Activated T-cell treated with anti-CD3 and anti-CD28 coated beads, Interleukin-2, amount 50 U/mL, for 24 hours (primary cell): ENCODE data around the gene FAM174C.
"Not testable (repeated sequence)": the region's sequence is repeated elsewhere in the genome, so short reads cannot be mapped to it uniquely, and the experiment has no call there.

Experiments
- DNase-seq: peaks from one replicate; pipeline ENCODE4 v3.0.0-alpha.2; 2020
- H3K27ac Mint-ChIP-seq: 2 replicates; pipeline ENCODE4 v1.8.0; 2020; ENCODE audit warnings: mild to moderate bottlenecking, mixed read lengths
- H3K27me3 Mint-ChIP-seq: 2 replicates; pipeline ENCODE4 v1.8.0; 2020; ENCODE audit warnings: mixed read lengths
- H3K36me3 Mint-ChIP-seq: 2 replicates; pipeline ENCODE4 v1.8.0; 2020; ENCODE audit warnings: low read depth, mixed read lengths
- H3K4me1 Mint-ChIP-seq: 2 replicates; pipeline ENCODE4 v1.8.0; 2020; ENCODE audit warnings: low read depth, mixed read lengths
- H3K4me3 Mint-ChIP-seq: 2 replicates; pipeline ENCODE4 v1.8.0; 2020; ENCODE audit warnings: mild to moderate bottlenecking, moderate library complexity, mixed read lengths
- H3K9me3 Mint-ChIP-seq: 2 replicates; pipeline ENCODE4 v1.8.0; 2020; ENCODE audit warnings: mixed read lengths

FAM174C gene

GRCh38 chr19:1243768-1244692, 31.3 kb upstream of the FAM174C start:
- peak; percentile 93 for DNase-seq
- Mint-ChIP-seq H3K9me3 (no peaks in the 10 kb centered on the region), H3K27me3 (peaks cover 5% of the 10 kb centered on the region), H3K27ac (peak overlapping the region; percentile 92), H3K4me3 (peak overlapping the region; percentile 94), H3K36me3 (peaks cover 39% of the 10 kb centered on the region), H3K4me1 (peaks cover 53% of the 10 kb centered on the region)

DNA sequence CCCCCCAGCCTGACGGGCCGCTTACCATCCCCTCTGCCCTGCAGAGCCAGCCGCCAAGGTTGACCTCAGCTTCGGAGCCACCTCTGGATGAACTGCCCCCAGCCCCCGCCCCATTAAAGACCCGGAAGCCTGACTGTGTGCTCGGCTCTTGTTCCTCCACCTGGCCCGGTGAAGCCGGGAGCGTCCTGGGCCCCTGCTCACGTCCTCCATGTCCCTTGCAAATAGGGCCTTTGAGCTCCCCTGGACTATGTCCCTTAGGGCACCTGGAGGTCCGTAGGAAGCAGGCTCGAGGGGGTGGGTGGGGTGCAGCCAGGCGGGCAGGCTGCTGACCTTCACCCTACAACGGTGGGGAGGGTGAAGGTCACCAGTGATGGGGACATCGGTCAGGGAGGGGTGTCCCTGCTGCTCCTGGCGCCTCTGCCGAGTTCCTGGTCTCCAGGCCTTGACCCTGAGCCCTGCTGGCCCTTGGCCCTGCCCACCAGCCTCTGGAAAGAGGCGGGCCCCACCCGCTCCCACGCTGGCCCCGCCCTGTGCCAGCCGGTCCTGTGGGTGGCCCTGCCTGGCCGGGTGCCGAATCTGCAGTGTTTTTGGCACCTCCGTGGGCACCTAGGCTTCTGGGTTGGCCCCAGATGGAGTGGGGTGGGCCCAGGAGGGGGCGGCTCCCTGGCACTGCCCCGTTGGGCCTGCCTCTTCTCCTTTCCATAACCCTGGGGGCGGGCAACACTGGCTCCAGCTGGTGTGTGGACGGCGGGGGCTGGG, 30.5 kb upstream of the FAM174C start:
- Mint-ChIP-seq H3K27ac (peak overlapping the region; percentile 92), H3K4me3 (peak overlapping the region; percentile 74)
- DNase-seq: peak; percentile 51

DNA sequence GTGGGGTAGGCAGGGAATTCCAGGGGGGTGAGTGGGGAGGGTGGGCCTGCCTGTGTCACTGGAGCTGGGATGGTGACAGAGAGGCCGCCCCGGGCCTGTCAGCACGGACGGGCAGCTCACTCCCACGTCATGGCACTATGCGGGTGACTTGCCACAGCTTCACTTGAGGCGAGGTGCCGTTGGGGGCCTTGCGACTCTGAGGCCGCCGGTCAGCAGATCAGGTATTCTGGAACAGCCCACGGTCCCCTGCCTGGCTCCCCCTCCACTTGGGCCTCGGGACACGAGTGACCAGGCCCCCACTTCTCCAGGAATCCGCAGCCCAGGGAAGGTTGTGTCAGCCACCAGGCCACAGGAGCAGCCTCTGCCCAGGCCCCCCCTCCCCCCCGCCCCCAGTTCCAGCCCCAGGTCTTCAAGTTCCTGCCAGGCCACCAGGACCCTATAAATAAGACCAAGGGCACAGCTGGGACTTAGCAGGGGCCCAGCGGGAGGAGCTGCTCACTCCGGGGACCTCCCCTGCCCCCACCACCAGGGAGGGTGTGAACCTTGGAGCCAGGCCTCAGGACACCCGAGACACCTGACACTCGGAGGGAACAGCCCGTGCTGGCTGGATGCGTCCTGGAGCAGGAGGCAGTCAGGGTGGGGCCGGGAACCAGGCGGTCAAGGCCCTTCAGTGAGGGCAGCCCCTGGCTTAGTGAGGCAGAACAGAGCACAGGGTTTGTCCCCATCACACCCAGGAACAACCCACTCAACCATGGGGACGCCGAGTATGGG, 29.7 kb upstream of the FAM174C start:
- Mint-ChIP-seq H3K36me3 (peaks cover 41% of the 10 kb centered on the region), H3K4me1 (peaks cover 41% of the 10 kb centered on the region), H3K27ac (peak overlapping the region; percentile 14), H3K9me3 (no peaks in the 10 kb centered on the region), H3K27me3 (no peaks in the 10 kb centered on the region), H3K4me3 (no peak overlapping the region)
- peak; percentile 42 for DNase-seq

More for the DNA sequence above, 30.5 kb upstream of the FAM174C start:
- Mint-ChIP-seq H3K27me3 (no peaks in the 10 kb centered on the region), H3K36me3 (peaks cover 41% of the 10 kb centered on the region), H3K9me3 (no peaks in the 10 kb centered on the region), H3K4me1 (peaks cover 45% of the 10 kb centered on the region)

DNA sequence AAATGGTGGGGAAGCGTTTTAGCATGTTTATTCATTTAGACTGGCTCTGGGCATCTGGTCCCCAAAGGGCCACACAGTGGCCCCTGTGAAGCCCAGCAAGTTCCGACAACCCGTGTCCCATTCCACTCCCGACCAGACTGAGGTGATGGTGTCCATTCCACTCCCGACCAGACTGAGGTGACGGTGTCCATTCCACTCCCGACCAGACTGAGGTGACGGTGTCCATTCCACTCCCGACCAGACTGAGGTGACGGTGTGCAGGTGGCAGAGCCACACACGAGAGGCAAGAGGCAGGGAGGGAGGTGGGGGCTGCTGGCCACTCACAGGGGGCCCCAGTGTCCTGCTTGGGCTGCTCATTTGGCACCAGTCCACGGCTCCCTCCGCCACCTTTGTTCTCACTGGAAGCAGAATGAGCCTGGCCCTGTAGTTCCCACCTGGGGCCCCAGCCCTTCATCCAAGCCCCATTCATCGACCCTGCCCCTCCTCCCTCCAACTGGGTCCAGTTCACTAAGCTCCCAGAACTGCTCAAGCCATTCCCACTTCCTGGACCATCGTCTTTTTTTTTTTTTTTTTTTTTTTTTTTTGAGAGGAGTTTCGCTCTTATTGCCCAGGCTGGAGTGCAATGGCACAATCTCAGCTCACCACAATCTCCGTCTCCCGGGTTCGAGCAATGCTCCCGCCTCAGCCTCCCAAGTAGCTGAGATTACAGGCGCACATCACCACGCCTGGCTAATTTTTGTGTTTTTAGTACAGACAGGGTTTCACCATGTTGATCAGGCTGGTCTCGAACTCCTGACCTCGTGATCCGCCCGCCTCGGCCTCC, 28.9 kb upstream of the FAM174C start:
- H3K9me3 Mint-ChIP-seq, H3K27me3 Mint-ChIP-seq: not testable (repeated sequence)
- Mint-ChIP-seq H3K4me1 (peaks cover 33% of the 10 kb centered on the region), H3K36me3 (peaks cover 46% of the 10 kb centered on the region), H3K27ac (peak overlapping the region; percentile 69), H3K4me3 (peak overlapping the region; percentile 56)
- DNase-seq: peak; percentile 45

DNA sequence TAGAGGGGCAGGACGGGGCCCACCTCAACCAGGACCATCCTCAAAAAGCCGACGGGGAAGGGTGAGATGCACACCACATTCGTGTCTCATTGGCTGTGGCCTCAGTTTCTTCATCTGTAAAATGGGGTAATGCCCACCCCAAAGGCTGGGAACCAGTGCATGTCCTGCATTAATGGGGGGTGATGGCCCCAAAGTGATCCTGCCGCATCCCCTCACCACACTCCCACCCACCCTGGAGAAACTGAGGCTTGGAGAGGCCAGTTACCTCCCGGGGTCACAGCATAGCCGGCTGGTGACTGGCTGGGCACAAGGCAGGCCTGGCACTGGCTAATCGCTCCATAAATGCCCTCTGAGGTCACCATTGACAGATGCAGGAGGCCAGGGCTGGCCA, 27.6 kb upstream of the FAM174C start:
- Mint-ChIP-seq H3K27ac (peak overlapping the region; percentile 77), H3K9me3 (no peaks in the 10 kb centered on the region), H3K4me1 (peaks cover 25% of the 10 kb centered on the region), H3K4me3 (peak overlapping the region; percentile 79), H3K27me3 (no peaks in the 10 kb centered on the region), H3K36me3 (peaks cover 46% of the 10 kb centered on the region)
- no peak for DNase-seq

GRCh38 chr19:1248139-1248785, 27.1 kb upstream of the FAM174C start, which contains the start of gene MIDN:
Gene MIDN (plus strand): TSS chr19:1248583. CDS start chr19:1250297, 1,714 bp downstream.
- Mint-ChIP-seq H3K9me3 (no peaks in the 10 kb centered on the region), H3K4me3 (peak within 1 kb of the TSS; percentile 79), H3K27ac (peak within 1 kb of the TSS; percentile 94), H3K36me3 (peaks cover 42% of the 10 kb centered on the region), H3K4me1 (peaks cover 21% of the 10 kb centered on the region), H3K27me3 (no peaks in the 10 kb centered on the region)
- DNase-seq: peak; percentile 85

DNA sequence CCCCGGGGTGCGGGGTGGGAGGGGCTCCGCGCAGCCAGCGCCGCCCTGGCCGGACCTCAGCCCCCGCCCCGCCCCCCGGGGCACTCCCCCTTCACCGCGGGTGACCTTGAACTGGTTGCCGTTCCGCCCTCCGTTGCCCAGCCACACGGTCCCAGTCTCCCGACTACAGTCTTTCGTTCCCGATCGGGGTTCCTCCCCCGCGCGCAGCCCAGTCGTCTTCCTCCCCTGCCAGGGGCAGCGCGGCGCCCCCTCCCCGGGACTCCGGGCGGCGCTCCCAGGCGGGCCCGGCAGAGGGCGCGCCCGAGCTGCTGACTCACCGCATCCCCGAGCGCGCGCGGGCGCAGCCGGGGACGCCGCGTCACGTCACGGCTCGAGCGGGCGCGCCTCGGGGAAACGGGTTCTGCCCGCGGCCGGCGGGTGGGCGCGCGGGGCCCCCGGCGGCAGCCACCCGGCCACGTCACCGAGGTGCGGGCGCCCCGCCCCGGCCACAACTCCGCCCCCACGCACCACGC, 26.5 kb upstream of the FAM174C start:
- DNase-seq: peak; percentile 92
- Mint-ChIP-seq H3K4me1 (peaks cover 21% of the 10 kb centered on the region), H3K36me3 (peaks cover 42% of the 10 kb centered on the region), H3K27me3 (no peaks in the 10 kb centered on the region), H3K4me3 (peak overlapping the region; percentile 79), H3K27ac (peak overlapping the region; percentile 94), H3K9me3 (no peaks in the 10 kb centered on the region)

- peaks cover 20% of the 10 kb centered on the region for H3K4me1 Mint-ChIP-seq
- peak overlapping the region; percentile 86 for H3K27ac Mint-ChIP-seq
- peak overlapping the region; percentile 78 for H3K4me3 Mint-ChIP-seq
- DNase-seq: peak; percentile 95
- no peaks in the 10 kb centered on the region for H3K9me3 Mint-ChIP-seq
- peaks cover 42% of the 10 kb centered on the region for H3K36me3 Mint-ChIP-seq
- no peaks in the 10 kb centered on the region for H3K27me3 Mint-ChIP-seq
These were observed 25.9 kb upstream of the FAM174C start for GRCh38 chr19:1249298-1249989.

GRCh38 chr19:1249990-1250436, 25.3 kb upstream of the FAM174C start:
- no peaks in the 10 kb centered on the region for H3K27me3 Mint-ChIP-seq
- H3K9me3 Mint-ChIP-seq: no peaks in the 10 kb centered on the region
- peak overlapping the region; percentile 86 for H3K27ac Mint-ChIP-seq
- no peak for DNase-seq
- H3K4me1 Mint-ChIP-seq: peaks cover 21% of the 10 kb centered on the region
- peaks cover 43% of the 10 kb centered on the region for H3K36me3 Mint-ChIP-seq
- H3K4me3 Mint-ChIP-seq: peak overlapping the region; percentile 78

DNA sequence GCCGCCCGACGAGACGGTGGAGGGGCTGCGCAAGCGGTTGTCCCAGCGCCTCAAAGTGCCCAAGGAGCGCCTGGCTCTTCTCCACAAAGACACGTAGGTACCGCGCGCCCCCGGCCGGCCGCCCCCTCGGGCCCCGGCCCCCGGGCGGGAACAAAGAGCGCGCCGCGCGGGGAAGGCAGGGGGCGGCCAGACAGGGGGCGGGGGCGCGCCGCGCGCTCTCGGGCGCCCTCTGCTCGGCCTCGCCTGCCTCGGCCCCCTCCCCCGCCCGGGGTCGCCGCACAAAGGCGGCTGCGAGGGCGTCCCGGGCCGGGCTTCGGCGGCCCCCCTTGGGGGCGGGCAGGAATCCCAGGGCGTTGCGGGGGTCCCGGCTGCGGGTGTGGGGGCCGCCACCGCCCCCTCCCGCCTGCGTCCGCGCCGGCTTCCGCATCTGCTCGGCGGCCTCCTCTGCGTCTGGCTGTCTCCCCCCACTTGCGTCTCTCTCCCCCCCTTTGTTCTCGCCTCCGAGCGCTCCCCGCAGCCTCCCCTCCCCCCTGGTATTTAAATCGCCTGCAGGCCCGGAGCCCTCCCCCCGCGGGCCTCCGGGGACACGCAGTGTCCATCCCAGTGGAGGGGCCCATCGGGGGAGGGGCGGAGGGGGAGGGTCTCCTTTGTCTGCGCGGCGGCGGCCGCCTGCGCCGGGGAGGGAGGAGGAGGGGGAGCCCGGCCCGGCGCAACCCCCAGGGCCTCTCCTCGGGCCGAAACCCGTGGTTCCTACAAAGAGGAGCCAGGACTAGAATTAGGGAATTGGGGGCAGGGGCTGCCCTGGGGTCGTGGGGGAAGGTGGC, 24.7 kb upstream of the FAM174C start:
- peak overlapping the region; percentile 93 for H3K4me3 Mint-ChIP-seq
- H3K36me3 Mint-ChIP-seq: peaks cover 47% of the 10 kb centered on the region
- H3K27me3 Mint-ChIP-seq: no peaks in the 10 kb centered on the region
- H3K9me3 Mint-ChIP-seq: no peaks in the 10 kb centered on the region
- peak overlapping the region; percentile 96 for H3K27ac Mint-ChIP-seq
- peaks cover 24% of the 10 kb centered on the region for H3K4me1 Mint-ChIP-seq
- DNase-seq: peak; percentile 65

GRCh38 chr19:1251330-1252220, 23.8 kb upstream of the FAM174C start:
- Mint-ChIP-seq H3K9me3 (no peaks in the 10 kb centered on the region), H3K36me3 (peaks cover 48% of the 10 kb centered on the region), H3K4me1 (peaks cover 24% of the 10 kb centered on the region), H3K4me3 (peak overlapping the region; percentile 93), H3K27ac (peak overlapping the region; percentile 96), H3K27me3 (no peaks in the 10 kb centered on the region)
- peak; percentile 75 for DNase-seq
